Neural cell (in vitro differentiated cells): ENCODE data around the gene SPACA4. TPM values are rescaled to one million over a fixed set of nuclear protein-coding genes. Genes with fewer than 3 reads are reported as not detected.

Source experiments
- H2AFZ ChIP-seq: fragments of 200-600, 300-800 bp; sonication (generic), shearing (Covaris generic); 2 replicates; pipeline ENCODE4 v1.6.0; 2014; ENCODE audit warnings: low read depth, mild to moderate bottlenecking, antibody characterized with exemption, low read length, moderate library complexity
- H3F3A ChIP-seq: fragments of 200-600 bp; shearing (Covaris generic); 2 replicates; pipeline ENCODE4 v1.6.1; 2016; ENCODE audit warnings: mild to moderate bottlenecking, moderate library complexity, mixed read lengths, antibody characterized with exemption, low read length; ENCODE audit not compliant: insufficient read depth, poor library complexity, severe bottlenecking
- H3K27ac ChIP-seq: fragments of 200-600, 300-800 bp; sonication (generic), shearing (Covaris generic); 2 replicates; pipeline ENCODE4 v1.5.1; 2014; ENCODE audit warnings: mild to moderate bottlenecking, low read length, moderate library complexity
- H3K27me3 ChIP-seq: fragments of 300-800, 200-600 bp; sonication (generic), shearing (Covaris generic); 2 replicates; pipeline ENCODE4 v1.6.0; 2014; ENCODE audit warnings: mild to moderate bottlenecking, low read depth, low read length, moderate library complexity; ENCODE audit not compliant: insufficient read depth
- H3K36me3 ChIP-seq: fragments of 300-800, 200-600 bp; sonication (generic), shearing (Covaris generic); 2 replicates; pipeline ENCODE4 v1.5.1; 2014; ENCODE audit warnings: mild to moderate bottlenecking, antibody characterized with exemption, low read length, moderate library complexity; ENCODE audit not compliant: insufficient read depth
- H3K4me2 ChIP-seq: fragments of 300-800, 200-600 bp; sonication (generic), shearing (Covaris generic); 2 replicates; pipeline ENCODE4 v1.6.0; 2014; ENCODE audit warnings: mild to moderate bottlenecking, low read length
- H3K4me3 ChIP-seq: fragments of 300-800, 200-600 bp; sonication (generic), shearing (Covaris generic); 2 replicates; pipeline ENCODE4 v1.5.1; 2014; ENCODE audit warnings: mild to moderate bottlenecking, low read length, moderate library complexity
- H3K79me2 ChIP-seq: fragments of 200-600 bp; shearing (Covaris generic); replicated peaks from 2 replicates; pipeline ENCODE4 v1.6.0; 2014; ENCODE audit warnings: mild to moderate bottlenecking, low read length, moderate library complexity; ENCODE audit not compliant: insufficient read depth
- H3K9ac ChIP-seq: fragments of 300-800, 200-600 bp; sonication (generic), shearing (Covaris generic); 2 replicates; pipeline ENCODE4 v1.6.1; 2016; ENCODE audit warnings: mild to moderate bottlenecking, low read length, mixed read lengths
- H3K9me2 ChIP-seq: fragments of 200-600 bp; shearing (Covaris generic); 2 replicates; pipeline ENCODE4 v1.6.1; 2016; ENCODE audit warnings: mild to moderate bottlenecking, low read length, mixed read lengths; ENCODE audit not compliant: insufficient read depth
- H3K9me3 ChIP-seq: fragments of 200-600, 300-800 bp; sonication (generic), shearing (Covaris generic); 2 replicates; pipeline ENCODE4 v1.6.1; 2016; ENCODE audit warnings: mild to moderate bottlenecking, mixed run types, low read length, moderate library complexity, mixed read lengths
- H4K20me1 ChIP-seq: fragments of 200-600 bp; shearing (Covaris generic); 2 replicates; pipeline ENCODE4 v1.6.1; 2016; ENCODE audit warnings: mild to moderate bottlenecking, mixed run types; ENCODE audit not compliant: insufficient read depth
- EP300 ChIP-seq: fragments of 450-650 bp; conservative IDR thresholded peaks from 2 replicates; pipeline ENCODE4 v1.6.1; 2014; ENCODE audit warnings: antibody characterized with exemption, mild to moderate bottlenecking, moderate library complexity; ENCODE audit not compliant: poor library complexity, severe bottlenecking
- EZH2 ChIP-seq: fragments of 200-600, 300-800 bp; shearing (Covaris generic), sonication (generic); IDR thresholded peaks from 2 replicates; pipeline ENCODE4 v1.6.1; 2014; ENCODE audit warnings: antibody characterized with exemption, low read length, borderline replicate concordance, mild to moderate bottlenecking; ENCODE audit not compliant: insufficient read depth, poor library complexity, severe bottlenecking
- MXI1 ChIP-seq: fragments of 450-650 bp; conservative IDR thresholded peaks from 2 replicates; pipeline ENCODE4 v1.6.1; 2014; ENCODE audit warnings: antibody characterized with exemption, mild to moderate bottlenecking; ENCODE audit not compliant: poor library complexity, severe bottlenecking
- POLR2AphosphoS5 ChIP-seq: IDR thresholded peaks from 2 replicates; pipeline ENCODE4 v1.6.1; 2012
- RAD21 ChIP-seq: fragments of 450-650 bp; conservative IDR thresholded peaks from 2 replicates; pipeline ENCODE4 v1.6.1; 2014; ENCODE audit warnings: antibody characterized with exemption, mild to moderate bottlenecking, moderate library complexity
- REST ChIP-seq: IDR thresholded peaks from 2 replicates; pipeline ENCODE4 v1.6.1; 2012; ENCODE audit warnings: borderline replicate concordance
- SMC3 ChIP-seq: fragments of 450-650 bp; conservative IDR thresholded peaks from 2 replicates; pipeline ENCODE4 v1.6.1; 2014; ENCODE audit warnings: antibody characterized with exemption, mild to moderate bottlenecking, moderate library complexity; ENCODE audit not compliant: poor library complexity
- TAF1 ChIP-seq: IDR thresholded peaks from 2 replicates; pipeline ENCODE4 v1.6.1; 2012; ENCODE audit warnings: low read depth
- polyA plus RNA-seq: library from polyadenylated mRNA; depleted of rRNA; stranded (reverse); fragments of >200 nt; gene quantifications from 2 replicates; pipeline ENCODE4 v1.2.3, GENCODE V29; 2014

The SPACA4 gene
- polyA plus RNA-seq, 1 donor from 2014 or later, result not detected

GRCh38 chr19:48634424-48635262 lies 28.1 kb downstream of the SPACA4 start:
- Histone ChIP-seq H3K79me2 (no peaks in the 10 kb centered on the region), H3K36me3 (no peaks in the 10 kb centered on the region), H3K4me3 (peak overlapping the region; percentile 66), H3K9me2 (no peaks in the 10 kb centered on the region), H4K20me1 (no peaks in the 10 kb centered on the region), H3K4me2 (peak overlapping the region; percentile 62), H2AFZ (no peak overlapping the region), H3F3A (peaks cover 8% of the 10 kb centered on the region), H3K9ac (peak overlapping the region; percentile 51), H3K27me3 (no peaks in the 10 kb centered on the region), H3K27ac (peak overlapping the region; percentile 73), H3K9me3 (no peaks in the 10 kb centered on the region)
- no peak for TF ChIP-seq SMC3
- TF ChIP-seq MXI1, result peak; percentile 52
- no peak for TF ChIP-seq REST
- no peak for TF ChIP-seq TAF1
- no peak for TF ChIP-seq POLR2AphosphoS5
- no peak for TF ChIP-seq RAD21

GRCh38 chr19:48635263-48635965 lies 28.9 kb downstream of the SPACA4 start:
- peak overlapping the region; percentile 66 for H3K4me3 ChIP-seq
- no peaks in the 10 kb centered on the region for H3K36me3 ChIP-seq
- H3K9me2 ChIP-seq, result no peaks in the 10 kb centered on the region
- H3F3A ChIP-seq, result peaks cover 8% of the 10 kb centered on the region
- no peaks in the 10 kb centered on the region for H3K27me3 ChIP-seq
- peak overlapping the region; percentile 73 for H3K27ac ChIP-seq
- H2AFZ ChIP-seq, result no peak overlapping the region
- no peaks in the 10 kb centered on the region for H3K79me2 ChIP-seq
- no peaks in the 10 kb centered on the region for H3K9me3 ChIP-seq
- H3K9ac ChIP-seq, result peak overlapping the region; percentile 74
- peak overlapping the region; percentile 54 for H3K4me2 ChIP-seq
- TF ChIP-seq REST (peak; percentile 31), TAF1 (no peak), EZH2 (no peak), POLR2AphosphoS5 (peak; percentile 48), EP300 (no peak), RAD21 (no peak), MXI1 (no peak)
- no peaks in the 10 kb centered on the region for H4K20me1 ChIP-seq
